SIG-M5 treated with dmso at 0.1 percent for 504 hours (cell line): ENCODE results near the gene C20orf202.
A peak's percentile ranks its signal among the peaks of the same experiment; 100 is the strongest.
"Not testable (repeated sequence)": the region's sequence is repeated elsewhere in the genome, so short reads cannot be mapped to it uniquely, and the experiment has no call there.

Experiments
- DNase-seq: peaks from one replicate; lab custom pipeline; 2025; ENCODE audit not compliant: unreplicated experiment; lab: John Stamatoyannopoulos, UW

The C20orf202 gene

GRCh38 chr20:1242530-1242929 is 39.3 kb downstream of the C20orf202 start:
- no peak for DNase-seq

- DNase-seq, result no peak
These were observed 42.3 kb downstream of the C20orf202 start for GRCh38 chr20:1245578-1245977.

GRCh38 chr20:1247689-1248088 is 44.4 kb downstream of the C20orf202 start:
- no peak for DNase-seq

- not testable (repeated sequence) for DNase-seq
These were observed 47.0 kb downstream of the C20orf202 start for GRCh38 chr20:1250282-1250681.

DNA sequence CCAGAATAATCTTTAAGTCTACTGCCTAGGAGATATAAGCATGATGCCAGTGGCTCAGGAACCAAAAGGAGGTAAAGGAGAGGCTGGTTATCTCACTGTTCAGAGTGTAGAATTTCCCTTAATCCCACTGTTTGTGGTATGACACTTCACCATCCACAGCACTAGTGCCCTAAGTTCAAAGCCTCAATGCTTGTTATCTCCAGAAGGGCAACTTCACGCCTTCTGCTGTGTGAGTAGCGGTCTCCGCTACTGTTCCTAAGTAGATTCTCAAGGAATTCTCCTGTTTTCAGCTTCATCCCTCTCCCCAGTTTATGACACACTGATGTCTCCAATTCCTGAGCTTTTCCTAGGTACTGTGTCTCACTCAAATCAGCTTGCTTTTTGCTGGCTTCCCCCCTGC is 49.2 kb downstream of the C20orf202 start:
- no peak for DNase-seq

DNA sequence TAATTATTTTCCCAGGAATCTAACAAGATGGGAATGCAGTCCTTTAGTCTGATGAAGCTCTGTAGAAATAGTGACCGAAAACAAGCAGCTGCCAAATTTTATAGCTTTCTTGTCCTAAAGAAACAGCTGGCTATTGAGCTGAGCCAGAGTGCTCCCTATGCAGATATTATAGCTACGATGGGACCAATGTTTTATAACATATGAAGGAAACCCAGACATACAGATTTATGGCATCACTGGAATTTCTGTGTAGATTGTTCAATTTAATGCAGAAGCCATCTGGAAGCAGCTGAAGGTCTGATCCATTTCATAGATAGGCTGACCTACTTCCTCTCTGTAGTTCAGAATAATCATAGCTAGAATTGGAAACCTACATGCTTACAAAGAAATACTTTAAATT is 51.0 kb downstream of the C20orf202 start:
- no peak for DNase-seq

DNA sequence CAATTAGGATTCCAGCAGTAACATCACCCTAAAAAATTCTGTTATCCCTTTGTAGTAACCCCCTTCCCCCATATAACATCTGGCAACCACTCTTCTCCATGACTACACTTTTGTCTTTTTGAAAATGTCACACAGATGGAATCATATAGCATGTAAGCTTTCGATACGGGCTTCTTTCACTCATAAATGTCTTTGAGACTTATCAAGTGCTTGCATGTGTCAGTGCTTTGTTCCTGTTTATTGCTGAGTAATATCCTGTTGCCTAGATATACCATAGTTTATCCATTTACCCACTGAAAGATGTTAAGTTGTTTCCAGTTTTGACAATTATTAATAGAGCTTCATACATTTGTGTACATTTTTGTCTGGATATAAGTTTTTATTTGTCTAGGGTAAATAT is 52.4 kb downstream of the C20orf202 start:
- DNase-seq, result peak; percentile 6
